HG02642 (cell line): ENCODE data around the gene CNTD1.
"Not testable (repeated sequence)": the region's sequence is repeated elsewhere in the genome, so short reads cannot be mapped to it uniquely, and the experiment has no call there.

Experiments
- ATAC-seq: cut with Tn5 transposase; IDR thresholded peaks from one replicate; pipeline ENCODE4 v1.9.1; 2021; ENCODE audit warnings: mild to moderate bottlenecking; ENCODE audit not compliant: unreplicated experiment, poor library complexity

CNTD1 gene

GRCh38 chr17:42844271-42844670 is 45.6 kb downstream of the CNTD1 start, which contains the start of gene AOC2:
Gene AOC2 (plus strand): TSS chr17:42844580. CDS start chr17:42844627, 47 bp downstream.
- no peak for ATAC-seq

GRCh38 chr17:42844761-42845555 is 46.3 kb downstream of the CNTD1 start:
- ATAC-seq = no peak

GRCh38 chr17:42845556-42845917 is 46.9 kb downstream of the CNTD1 start:
- no peak for ATAC-seq

- no peak for ATAC-seq
Observed at GRCh38 chr17:42845918-42846593, 47.4 kb downstream of the CNTD1 start.

GRCh38 chr17:42846594-42847280 is 48.1 kb downstream of the CNTD1 start:
- ATAC-seq = no peak

- no peak for ATAC-seq
Observed at GRCh38 chr17:42848093-42848492, 49.4 kb downstream of the CNTD1 start.

- no peak for ATAC-seq
Observed at GRCh38 chr17:42849031-42849430, 50.4 kb downstream of the CNTD1 start.

- ATAC-seq = no peak
Observed at GRCh38 chr17:42849451-42850181, 51.0 kb downstream of the CNTD1 start.

GRCh38 chr17:42850954-42851353 is 52.3 kb downstream of the CNTD1 start, which contains the start of gene AOC3:
Gene AOC3 (plus strand): TSS chr17:42851199. CDS start chr17:42851344, 145 bp downstream.
- no peak for ATAC-seq

- not testable (repeated sequence) for ATAC-seq
Observed at GRCh38 chr17:42851371-42852240, 52.9 kb downstream of the CNTD1 start.

- ATAC-seq = no peak
Observed at GRCh38 chr17:42852351-42852750, 53.7 kb downstream of the CNTD1 start.

GRCh38 chr17:42853004-42853403 is 54.3 kb downstream of the CNTD1 start:
- ATAC-seq = no peak

- ATAC-seq = no peak
Observed at GRCh38 chr17:42853597-42853967, 54.9 kb downstream of the CNTD1 start.

- ATAC-seq = no peak
Observed at GRCh38 chr17:42853968-42854790, 55.5 kb downstream of the CNTD1 start.

GRCh38 chr17:42855048-42855596 is 56.5 kb downstream of the CNTD1 start:
- no peak for ATAC-seq

GRCh38 chr17:42856093-42856492 is 57.4 kb downstream of the CNTD1 start:
- ATAC-seq = not testable (repeated sequence)

- ATAC-seq = not testable (repeated sequence)
Observed at GRCh38 chr17:42856516-42856915, 57.9 kb downstream of the CNTD1 start.

- no peak for ATAC-seq
Observed at GRCh38 chr17:42857389-42857788, 58.7 kb downstream of the CNTD1 start.
